Left lung (tissue), 10 donors: ENCODE results near the gene PDE4D. TPM values are rescaled to one million over a fixed set of nuclear protein-coding genes. Genes with fewer than 3 reads are reported as not detected.

ENCODE experiments used
- ATAC-seq: fragments of 200-7000 bp; cut with Tn5 transposase; one replicate; pipeline ENCODE4 v1.9.1; 2020; ENCODE audit warnings: moderate library complexity
- DNase-seq, 4 donors: peaks; one replicate each; pipeline ENCODE4 v3.0.0-alpha.2; 2013 to 2020
- H3K27ac ChIP-seq, 2 donors: fragments of 200-600 bp; sonication (generic) in 1 of 2; one replicate each; pipeline versions ENCODE4 v1.5.0 to v1.8.0; 2020 to 2021
- H3K27me3 ChIP-seq, 2 donors: fragments of 200-600 bp; sonication (generic) in 1 of 2; one replicate each; pipeline versions ENCODE4 v1.5.0 to v1.8.0; 2020 to 2021
- H3K36me3 ChIP-seq, 2 donors: fragments of 200-600 bp; sonication (generic) in 1 of 2; one replicate each; pipeline versions ENCODE4 v1.5.0 to v1.8.0; 2020 to 2021
- H3K4me1 ChIP-seq, 2 donors: fragments of 200-600 bp; one replicate each; pipeline ENCODE4 v1.8.0; 2021
- H3K4me3 ChIP-seq, 2 donors: fragments of 200-600 bp; sonication (generic) in 1 of 2; one replicate each; pipeline versions ENCODE4 v1.5.0 to v1.8.0; 2020 to 2021; ENCODE audit warnings: mild to moderate bottlenecking in 1 of 2
- H3K9me3 ChIP-seq, 2 donors: fragments of 200-600 bp; sonication (generic) in 1 of 2; one replicate each; pipeline versions ENCODE4 v1.5.0 to v1.8.0; 2020 to 2021
- intact Hi-C, 2 donors: fragments of 100-400 bp; cut with DNase I; formaldehyde crosslinking; loops; one replicate each; pipeline versions ENCODE4 v1.11.2 to v1.14.2; 2022
- polyA plus RNA-seq, 6 donors: library from polyadenylated mRNA; unstranded; fragments of 120-200 nt; gene quantifications; one replicate each; pipeline ENCODE4 v1.2.1, GENCODE V29; 2013; ENCODE audit not compliant: insufficient read length in 6 of 6
- total RNA-seq, 2 donors: library from RNA; stranded (reverse); fragmentation: NEBNext Ultra II Directional; extraction: Animal tissue kit (Norgen Biotek cat#: 25700); gene quantifications; one replicate each; pipeline ENCODE4 v1.2.1, GENCODE V29; 2021
- TF ChIP-seq, protein P1 (sequence below), 2 donors: fragments of 200-600 bp; sonication (generic) in 1 of 2; IDR thresholded peaks; one replicate each; pipeline versions ENCODE4 v1.5.0 to v1.8.0; 2021; ENCODE audit warnings: antibody characterized with exemption in 2 of 2
- donor health status: DM: no; HTN: yes; CAD: no.
- donor health status: DM: no; HTN: no; CAD: no.

Gene PDE4D
- total and polyA plus RNA-seq, 8 donors: 21.4 to 57.1 (median 25.4) TPM

DNA sequence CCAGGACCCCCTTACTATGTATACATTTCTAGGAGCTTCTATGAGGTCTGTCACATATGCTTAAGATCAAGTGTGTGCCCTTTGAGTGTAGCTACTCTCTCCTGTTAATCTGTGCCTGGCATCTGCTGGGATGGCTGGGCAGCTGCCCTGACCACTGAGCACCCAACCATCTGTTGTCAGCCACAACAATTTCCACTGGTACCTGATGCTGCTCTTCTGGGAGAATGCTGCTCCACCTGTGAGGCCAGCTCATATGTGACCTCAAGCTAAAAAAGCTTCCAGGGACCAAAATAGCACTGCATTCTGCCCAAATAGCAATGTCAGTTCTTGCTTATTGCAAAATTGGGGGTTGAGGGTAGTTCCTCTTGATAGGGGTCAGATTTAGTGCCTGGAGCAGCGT is 715.0 kb downstream of the PDE4D start:
- TF ChIP-seq, protein P1, sequence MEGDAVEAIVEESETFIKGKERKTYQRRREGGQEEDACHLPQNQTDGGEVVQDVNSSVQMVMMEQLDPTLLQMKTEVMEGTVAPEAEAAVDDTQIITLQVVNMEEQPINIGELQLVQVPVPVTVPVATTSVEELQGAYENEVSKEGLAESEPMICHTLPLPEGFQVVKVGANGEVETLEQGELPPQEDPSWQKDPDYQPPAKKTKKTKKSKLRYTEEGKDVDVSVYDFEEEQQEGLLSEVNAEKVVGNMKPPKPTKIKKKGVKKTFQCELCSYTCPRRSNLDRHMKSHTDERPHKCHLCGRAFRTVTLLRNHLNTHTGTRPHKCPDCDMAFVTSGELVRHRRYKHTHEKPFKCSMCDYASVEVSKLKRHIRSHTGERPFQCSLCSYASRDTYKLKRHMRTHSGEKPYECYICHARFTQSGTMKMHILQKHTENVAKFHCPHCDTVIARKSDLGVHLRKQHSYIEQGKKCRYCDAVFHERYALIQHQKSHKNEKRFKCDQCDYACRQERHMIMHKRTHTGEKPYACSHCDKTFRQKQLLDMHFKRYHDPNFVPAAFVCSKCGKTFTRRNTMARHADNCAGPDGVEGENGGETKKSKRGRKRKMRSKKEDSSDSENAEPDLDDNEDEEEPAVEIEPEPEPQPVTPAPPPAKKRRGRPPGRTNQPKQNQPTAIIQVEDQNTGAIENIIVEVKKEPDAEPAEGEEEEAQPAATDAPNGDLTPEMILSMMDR (IDR thresholded peaks at IDR 0.05): no peak
- no peaks in the 10 kb centered on the region for H3K36me3 ChIP-seq
- no peak overlapping the region for H3K27ac ChIP-seq
- ATAC-seq: no peak
- intact Hi-C loops: loop anchor here in 1 of 2 donors (10.0 kb wide), 1 partner anchor 294 kb away; no protein-coding TSS in a partner anchor
- H3K4me1 ChIP-seq: peaks cover 0 to 5% of the 10 kb centered on the region in 2 donors
- no peaks in the 10 kb centered on the region for H3K27me3 ChIP-seq
- DNase-seq: no peak
- no peaks in the 10 kb centered on the region for H3K9me3 ChIP-seq
- no peak overlapping the region for H3K4me3 ChIP-seq

DNA sequence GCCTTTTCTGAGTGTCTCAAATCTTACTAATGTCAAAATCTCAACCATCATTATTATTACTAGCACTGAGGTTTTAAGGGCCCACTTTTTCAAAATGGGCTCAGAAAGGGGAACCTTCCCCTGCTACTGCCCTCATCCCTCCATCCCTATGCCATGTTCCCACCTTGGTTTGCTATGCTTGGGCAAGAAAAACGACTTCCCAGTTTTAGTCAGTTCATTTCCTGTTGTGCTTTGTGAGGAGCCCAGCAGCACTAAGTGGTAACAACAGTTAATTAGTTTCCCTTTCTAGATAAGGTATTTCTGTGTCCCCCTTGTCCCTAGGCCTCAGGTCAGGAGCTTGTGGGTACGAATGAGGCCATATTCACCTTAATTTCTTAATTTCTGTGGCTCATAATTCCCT is 715.5 kb downstream of the PDE4D start:
- ATAC-seq: no peak

DNA sequence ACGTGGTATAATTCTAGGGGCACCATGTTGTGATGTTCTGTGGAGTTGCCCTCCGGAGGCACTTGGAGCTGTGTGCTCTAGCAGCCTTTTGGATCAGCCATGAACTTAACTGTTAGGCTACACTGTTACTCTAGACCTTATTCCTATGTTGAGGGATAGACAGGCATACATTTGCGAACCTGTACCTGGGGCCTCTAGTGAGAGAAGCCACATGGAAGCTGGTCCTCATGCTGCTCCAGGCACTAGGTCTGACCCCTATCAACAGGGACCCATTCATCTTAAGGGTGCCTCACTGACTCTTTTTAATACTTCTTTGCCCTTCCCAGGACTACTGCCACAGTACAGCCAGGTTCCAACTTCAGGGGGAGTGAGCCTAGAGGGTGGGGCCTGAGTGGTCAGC is 715.9 kb downstream of the PDE4D start:
- ATAC-seq (no peak), DNase-seq (no peak)
- Histone ChIP-seq H3K9me3 (no peaks in the 10 kb centered on the region), H3K36me3 (no peaks in the 10 kb centered on the region), H3K4me3 (no peak overlapping the region), H3K27ac (no peak overlapping the region), H3K4me1 (peaks cover 0 to 5% of the 10 kb centered on the region in 2 donors), H3K27me3 (no peaks in the 10 kb centered on the region)
- TF ChIP-seq, protein P1 (IDR thresholded peaks at IDR 0.05): no peak
- intact Hi-C loops: loop anchor here in 1 of 2 donors (10.0 kb wide), 1 partner anchor 293 kb away; no protein-coding TSS in a partner anchor

More for the DNA sequence above, 715.5 kb downstream of the PDE4D start:
- peaks cover 0 to 5% of the 10 kb centered on the region in 2 donors for H3K4me1 ChIP-seq
- DNase-seq: no peak
- intact Hi-C loops: loop anchor here in 1 of 2 donors (10.0 kb wide), 1 partner anchor 293 kb away; no protein-coding TSS in a partner anchor
- H3K9me3 ChIP-seq: no peaks in the 10 kb centered on the region
- no peak overlapping the region for H3K4me3 ChIP-seq
- TF ChIP-seq, protein P1 (IDR thresholded peaks at IDR 0.05): no peak
- H3K27me3 ChIP-seq: no peaks in the 10 kb centered on the region
- no peak overlapping the region for H3K27ac ChIP-seq
- H3K36me3 ChIP-seq: no peaks in the 10 kb centered on the region

DNA sequence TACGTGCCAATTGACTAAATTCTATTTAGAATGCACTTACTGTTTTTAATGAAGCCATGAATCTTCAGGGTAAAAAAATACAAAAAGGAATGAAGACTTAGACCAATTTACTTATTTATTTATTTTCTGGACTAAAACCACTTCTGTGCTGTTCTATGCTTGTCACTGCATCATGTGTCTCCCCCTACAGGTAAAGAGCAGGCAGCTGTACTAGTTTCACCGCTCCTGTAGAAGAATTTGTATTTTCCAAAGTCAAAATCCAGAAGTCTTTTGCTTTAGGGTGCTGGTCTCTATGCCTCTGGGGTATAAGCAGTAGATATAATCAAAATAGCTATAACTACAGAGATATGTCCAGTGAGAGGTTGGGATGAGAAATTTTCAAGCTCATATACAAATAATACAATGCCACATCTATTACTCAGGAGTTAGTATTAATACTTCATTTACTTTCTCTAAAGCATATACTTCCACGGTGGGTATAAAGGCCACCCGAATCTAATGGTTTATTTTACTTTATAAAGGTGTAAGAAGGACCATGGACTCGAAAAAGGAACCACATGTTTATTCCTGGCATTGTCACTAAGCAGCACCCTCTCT is 719.2 kb downstream of the PDE4D start:
- peak in 1 of 4 donors; percentile 75 for DNase-seq
- Histone ChIP-seq H3K4me3 (no peak overlapping the region), H3K4me1 (peaks cover 0 to 5% of the 10 kb centered on the region in 2 donors), H3K36me3 (no peaks in the 10 kb centered on the region), H3K27me3 (no peaks in the 10 kb centered on the region), H3K27ac (no peak overlapping the region), H3K9me3 (no peaks in the 10 kb centered on the region)
- TF ChIP-seq, protein P1 (IDR thresholded peaks at IDR 0.05): peak; percentile 67
- peak; percentile 92 for ATAC-seq
- intact Hi-C loops: loop anchor here in 1 of 2 donors (10.0 kb wide), 1 partner anchor 290 kb away; no protein-coding TSS in a partner anchor

DNA sequence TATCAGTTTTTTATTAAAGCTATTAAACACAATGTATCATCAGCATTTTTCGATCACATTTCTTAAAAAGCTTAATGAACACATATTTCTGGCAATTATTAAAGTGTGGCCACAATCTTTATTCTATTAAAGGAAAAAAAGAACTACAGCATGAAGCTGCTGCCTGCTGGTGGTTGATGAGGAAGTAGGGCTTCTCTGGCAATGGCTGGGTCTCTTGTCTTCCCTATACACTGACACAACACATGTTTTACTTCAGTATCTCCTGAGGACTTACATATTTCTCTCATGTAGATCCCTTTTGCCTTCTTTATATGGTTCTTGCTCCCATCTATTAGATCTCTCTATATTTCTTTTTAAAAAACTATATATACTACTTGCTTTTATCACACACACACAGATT is 719.9 kb downstream of the PDE4D start:
- H3K4me3 ChIP-seq: no peak overlapping the region
- H3K27ac ChIP-seq: no peak overlapping the region
- H3K36me3 ChIP-seq: no peaks in the 10 kb centered on the region
- ATAC-seq: peak; percentile 49
- peaks cover 0 to 5% of the 10 kb centered on the region in 2 donors for H3K4me1 ChIP-seq
- peak in 1 of 4 donors; percentile 71 for DNase-seq
- TF ChIP-seq, protein P1 (IDR thresholded peaks at IDR 0.05): no peak
- intact Hi-C loops: loop anchor here in 1 of 2 donors (10.0 kb wide), 1 partner anchor 289 kb away; no protein-coding TSS in a partner anchor
- no peaks in the 10 kb centered on the region for H3K27me3 ChIP-seq
- no peaks in the 10 kb centered on the region for H3K9me3 ChIP-seq
